ENCODE results near the gene PBX1.
A peak's percentile ranks its signal among the peaks of the same experiment; 100 is the strongest.

PBX1 gene

GRCh38 chr1:164786980-164787833, 228.2 kb downstream of the PBX1 start:
- DNase-seq, result peak; percentile 87

- DNase-seq, result peak; percentile 87
Measured at GRCh38 chr1:164787834-164788231, 228.8 kb downstream of the PBX1 start.

- DNase-seq, result no peak
Measured at GRCh38 chr1:164790081-164790480, 231.1 kb downstream of the PBX1 start.

- DNase-seq, result no peak
Measured at GRCh38 chr1:164792410-164793004, 233.5 kb downstream of the PBX1 start.

- no peak for DNase-seq
Measured at GRCh38 chr1:164794356-164794755, 235.4 kb downstream of the PBX1 start.

- DNase-seq, result no peak
Measured at GRCh38 chr1:164796916-164797315, 237.9 kb downstream of the PBX1 start.

GRCh38 chr1:164801246-164801731, 242.3 kb downstream of the PBX1 start:
- no peak for DNase-seq

- no peak for DNase-seq
Measured at GRCh38 chr1:164801791-164802502, 243.0 kb downstream of the PBX1 start.

GRCh38 chr1:164802529-164803282, 243.7 kb downstream of the PBX1 start:
- DNase-seq, result no peak

- DNase-seq, result no peak
Measured at GRCh38 chr1:164803366-164803765, 244.4 kb downstream of the PBX1 start.

GRCh38 chr1:164804366-164804765, 245.4 kb downstream of the PBX1 start:
- no peak for DNase-seq

GRCh38 chr1:164805399-164805798, 246.4 kb downstream of the PBX1 start:
- DNase-seq, result no peak

- no peak for DNase-seq
Measured at GRCh38 chr1:164806531-164806930, 247.5 kb downstream of the PBX1 start.

- DNase-seq, result no peak
Measured at GRCh38 chr1:164813776-164814175, 254.8 kb downstream of the PBX1 start.

GRCh38 chr1:164821648-164822047, 262.7 kb downstream of the PBX1 start:
- DNase-seq, result no peak

GRCh38 chr1:164823486-164824279, 264.7 kb downstream of the PBX1 start:
- no peak for DNase-seq

- DNase-seq, result no peak
Measured at GRCh38 chr1:164824542-164824941, 265.6 kb downstream of the PBX1 start.

GRCh38 chr1:164830628-164831027, 271.6 kb downstream of the PBX1 start:
- no peak for DNase-seq

- no peak for DNase-seq
Measured at GRCh38 chr1:164834641-164835040, 275.7 kb downstream of the PBX1 start.

GRCh38 chr1:164836614-164837018, 277.6 kb downstream of the PBX1 start:
- DNase-seq, result no peak

GRCh38 chr1:164838786-164839185, 279.8 kb downstream of the PBX1 start:
- DNase-seq, result no peak

- no peak for DNase-seq
Measured at GRCh38 chr1:164840936-164841335, 282.0 kb downstream of the PBX1 start.
